ENCODE results near the gene LRRK2.

DNA sequence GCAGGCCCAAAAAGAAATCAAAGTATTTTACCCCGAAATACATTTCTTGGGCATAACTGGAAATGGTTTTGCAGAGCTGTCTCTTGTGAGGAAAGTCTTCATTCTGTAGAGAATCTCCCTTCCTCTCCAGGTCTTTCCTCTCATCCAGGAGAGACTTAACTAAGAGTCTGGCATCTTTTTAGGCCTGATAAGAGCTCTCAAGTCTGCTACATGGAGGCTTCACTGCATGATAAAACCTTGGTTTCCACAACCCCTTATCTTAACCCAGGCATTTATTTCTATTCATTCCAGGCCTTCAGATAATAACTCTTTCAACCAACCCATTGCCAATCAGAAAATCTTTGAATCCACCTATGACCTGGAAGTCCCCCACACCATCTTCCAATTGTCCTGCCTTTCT, 41.1 kb upstream of the LRRK2 start:
- no peak for TF ChIP-seq TAF1 (IDR thresholded peaks at IDR 0.05; ENCODE audit: low read depth, low read length)
- TF ChIP-seq POLR2A (IDR thresholded peaks at IDR 0.05; ENCODE audit: low read depth, low read length): no peak
- TF ChIP-seq PAX5 (IDR thresholded peaks at IDR 0.05; ENCODE audit: insufficient read depth, low read length, severe bottlenecking): no peak
- no peak for TF ChIP-seq POLR2AphosphoS5 (IDR thresholded peaks at IDR 0.05; ENCODE audit: low read depth, low read length)
- TF ChIP-seq SPI1 (IDR thresholded peaks at IDR 0.05; ENCODE audit: low read depth, low read length): no peak

Data from GM12891 (cell line).